HG02588 (cell line): ENCODE results near the gene DCTN3.

ENCODE experiments used
- ATAC-seq: cut with Tn5 transposase; IDR thresholded peaks from one replicate; pipeline ENCODE4 v1.9.1; 2021; ENCODE audit warnings: mild to moderate bottlenecking, moderate library complexity; ENCODE audit not compliant: unreplicated experiment

DCTN3 gene

GRCh38 chr9:34591248-34591916, 28.9 kb downstream of the DCTN3 start:
- ATAC-seq, result no peak

DNA sequence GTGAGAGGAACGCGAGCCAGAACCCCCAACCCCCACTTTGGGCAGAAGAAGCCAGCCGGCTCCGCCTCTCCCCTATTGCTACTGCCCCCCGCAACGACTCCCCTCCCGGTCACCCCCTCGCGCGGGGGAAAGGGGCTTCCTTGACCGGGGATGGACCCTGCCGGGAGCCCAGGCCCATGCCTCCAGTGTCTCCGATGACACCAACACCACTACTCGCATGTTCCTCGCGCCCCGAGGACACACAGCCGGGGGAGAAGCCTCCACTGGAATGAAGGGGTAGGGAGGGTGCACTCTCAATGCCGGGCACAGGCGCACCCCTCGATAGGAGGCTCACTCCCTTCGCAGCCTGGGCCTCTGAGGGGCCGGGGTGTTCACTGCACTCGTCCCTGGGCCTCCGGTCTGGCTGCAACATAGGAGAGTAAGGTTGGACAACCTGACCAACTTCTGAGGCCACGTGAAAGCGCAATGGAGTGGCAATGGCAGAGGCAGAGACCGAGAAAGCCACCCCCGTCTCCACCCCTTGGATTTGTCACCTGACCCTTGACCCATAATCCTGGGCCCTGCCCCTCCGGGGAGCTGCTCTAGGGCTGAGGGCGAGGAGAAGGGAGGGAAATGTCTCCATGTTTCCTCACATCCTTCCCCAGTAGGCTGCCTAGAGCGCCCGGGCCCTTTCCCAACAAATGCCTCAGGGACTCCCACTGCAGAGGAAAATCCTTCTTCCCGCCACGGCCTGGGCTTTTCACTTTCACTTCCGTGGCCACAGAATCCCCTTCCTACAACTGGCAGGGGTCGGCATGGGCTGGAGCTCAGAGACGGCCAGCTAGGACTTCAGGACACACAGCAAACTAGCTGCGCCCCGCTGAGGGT, 29.7 kb downstream of the DCTN3 start:
- no peak for ATAC-seq

GRCh38 chr9:34589636-34590380, 30.5 kb downstream of the DCTN3 start, which contains the start of gene CNTFR:
Gene CNTFR (minus strand): TSS chr9:34589724. CDS start chr9:34568981, 20,743 bp downstream.
- ATAC-seq, result no peak

DNA sequence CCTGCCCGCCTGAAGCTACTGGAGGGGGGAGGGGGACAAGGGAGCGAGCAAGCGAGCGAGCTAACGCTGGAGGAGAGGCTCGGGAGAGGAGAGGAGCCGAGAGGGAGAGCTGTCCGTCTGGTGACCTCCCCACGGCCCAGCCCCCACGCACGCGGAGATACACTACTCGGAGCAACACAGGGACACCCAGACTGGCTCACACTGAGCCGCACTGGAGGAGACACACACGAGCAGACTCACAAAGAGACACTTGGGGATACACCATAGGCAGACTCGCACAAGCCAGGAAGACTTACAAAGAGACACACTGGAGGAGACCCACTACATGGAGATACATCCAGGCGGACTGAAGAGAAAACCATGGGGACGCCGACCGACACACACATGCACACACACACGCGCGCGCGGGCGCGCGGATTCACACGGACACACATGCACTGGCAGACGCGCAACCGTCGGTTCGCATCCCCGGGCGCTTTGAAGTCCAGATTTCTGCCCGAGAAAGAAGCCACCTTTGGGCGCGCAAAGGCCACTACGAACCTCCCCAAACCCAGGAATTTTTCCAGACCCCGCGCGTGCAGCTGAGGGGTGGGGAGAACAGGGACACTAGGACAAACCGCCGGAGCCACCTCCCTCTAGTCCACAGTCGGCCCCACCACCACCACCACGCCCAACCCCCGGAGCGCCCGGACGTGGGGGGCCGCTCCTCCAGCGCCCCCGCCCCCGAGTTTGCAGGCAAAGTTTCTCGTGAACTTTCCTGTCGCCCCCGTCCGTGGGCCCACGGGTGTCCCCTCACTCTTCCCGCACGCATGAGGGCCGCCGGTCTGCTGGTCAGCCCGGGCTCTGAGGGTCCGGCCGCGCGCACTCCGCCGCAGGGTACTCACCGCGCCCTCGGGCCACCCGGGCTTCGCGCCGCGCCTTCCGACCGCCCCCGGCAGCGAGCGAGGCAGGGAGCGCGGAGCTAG, 31.3 kb downstream of the DCTN3 start:
- ATAC-seq, result no peak

GRCh38 chr9:34587271-34587670, 33.0 kb downstream of the DCTN3 start:
- no peak for ATAC-seq

GRCh38 chr9:34585946-34586669, 34.2 kb downstream of the DCTN3 start:
- ATAC-seq, result no peak

GRCh38 chr9:34584970-34585369, 35.3 kb downstream of the DCTN3 start:
- ATAC-seq, result no peak

DNA sequence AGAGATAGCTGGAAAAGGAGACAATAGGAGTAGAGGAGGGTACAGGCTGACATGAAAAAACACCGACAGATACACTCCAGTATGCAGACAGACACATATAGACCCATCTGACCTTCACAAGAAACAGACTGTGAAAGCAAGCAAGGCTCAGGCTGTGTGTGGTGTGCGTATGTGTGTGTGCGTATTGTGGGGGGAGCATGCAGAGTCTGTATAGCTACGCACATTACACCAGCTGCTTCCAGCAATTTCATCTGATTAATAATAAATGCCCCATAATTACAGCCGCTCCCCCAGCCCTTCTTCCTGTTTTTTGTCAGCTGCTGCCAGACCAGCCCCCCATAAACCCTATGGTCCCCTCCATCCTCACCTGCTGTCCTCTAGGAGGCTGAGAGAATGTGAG, 37.5 kb downstream of the DCTN3 start:
- no peak for ATAC-seq

GRCh38 chr9:34581318-34581717, 39.0 kb downstream of the DCTN3 start:
- ATAC-seq, result no peak

DNA sequence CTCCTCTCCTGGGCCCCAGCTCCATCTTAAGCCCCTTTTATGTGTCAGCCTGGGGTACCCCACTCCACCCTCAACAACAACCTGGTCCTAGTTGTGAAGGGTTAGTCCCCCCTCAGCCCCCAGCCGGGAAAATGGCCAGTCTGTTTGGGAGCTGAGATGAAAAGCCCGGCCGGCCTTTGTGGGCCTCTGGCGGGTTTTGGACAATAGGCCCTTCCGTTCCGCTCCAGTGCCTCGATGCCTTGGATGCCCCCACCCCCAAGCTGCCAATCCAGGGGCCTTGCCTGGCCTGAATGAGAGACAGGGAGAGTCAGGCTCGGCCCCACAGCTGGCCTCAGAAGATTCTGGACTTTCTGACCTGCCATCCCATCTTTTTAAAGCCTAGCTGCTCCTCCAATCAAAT, 39.9 kb downstream of the DCTN3 start:
- ATAC-seq, result no peak

GRCh38 chr9:34579808-34580163, 40.5 kb downstream of the DCTN3 start:
- no peak for ATAC-seq

DNA sequence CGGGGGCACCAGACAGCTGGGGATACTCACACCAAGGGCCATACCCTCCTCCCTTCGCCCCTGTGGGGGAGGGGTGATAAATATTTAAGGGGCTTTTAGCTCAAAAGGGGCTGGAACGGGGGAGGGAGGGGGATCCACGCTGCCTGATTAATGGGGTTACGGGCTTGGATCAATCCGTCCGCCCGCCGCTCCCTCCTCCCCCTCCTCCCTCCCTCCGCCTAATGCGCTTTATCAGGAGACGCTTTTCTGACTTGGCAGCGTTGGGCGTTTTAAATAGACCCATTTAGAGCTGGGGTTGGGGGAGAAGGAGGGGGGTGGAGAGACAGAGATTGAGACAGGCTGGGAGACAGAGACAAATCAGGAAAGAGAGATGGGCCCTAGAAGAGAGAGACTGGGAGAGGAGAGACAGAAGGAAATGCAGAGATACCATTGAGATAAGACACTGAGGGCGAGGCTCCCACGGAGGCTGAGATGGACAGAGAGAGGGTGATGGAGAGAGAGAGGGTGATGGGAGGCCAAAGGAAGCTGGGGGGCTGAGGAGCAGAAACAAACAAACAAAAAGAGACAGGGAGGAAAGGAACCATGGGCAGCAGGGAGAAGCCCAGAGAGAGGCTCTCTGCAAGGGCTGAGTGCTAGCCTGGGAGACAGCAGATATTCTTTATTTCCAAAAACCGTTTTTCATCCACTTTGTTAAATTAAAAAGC, 41.0 kb downstream of the DCTN3 start:
- no peak for ATAC-seq

GRCh38 chr9:34578241-34579103, 41.8 kb downstream of the DCTN3 start:
- ATAC-seq, result no peak

DNA sequence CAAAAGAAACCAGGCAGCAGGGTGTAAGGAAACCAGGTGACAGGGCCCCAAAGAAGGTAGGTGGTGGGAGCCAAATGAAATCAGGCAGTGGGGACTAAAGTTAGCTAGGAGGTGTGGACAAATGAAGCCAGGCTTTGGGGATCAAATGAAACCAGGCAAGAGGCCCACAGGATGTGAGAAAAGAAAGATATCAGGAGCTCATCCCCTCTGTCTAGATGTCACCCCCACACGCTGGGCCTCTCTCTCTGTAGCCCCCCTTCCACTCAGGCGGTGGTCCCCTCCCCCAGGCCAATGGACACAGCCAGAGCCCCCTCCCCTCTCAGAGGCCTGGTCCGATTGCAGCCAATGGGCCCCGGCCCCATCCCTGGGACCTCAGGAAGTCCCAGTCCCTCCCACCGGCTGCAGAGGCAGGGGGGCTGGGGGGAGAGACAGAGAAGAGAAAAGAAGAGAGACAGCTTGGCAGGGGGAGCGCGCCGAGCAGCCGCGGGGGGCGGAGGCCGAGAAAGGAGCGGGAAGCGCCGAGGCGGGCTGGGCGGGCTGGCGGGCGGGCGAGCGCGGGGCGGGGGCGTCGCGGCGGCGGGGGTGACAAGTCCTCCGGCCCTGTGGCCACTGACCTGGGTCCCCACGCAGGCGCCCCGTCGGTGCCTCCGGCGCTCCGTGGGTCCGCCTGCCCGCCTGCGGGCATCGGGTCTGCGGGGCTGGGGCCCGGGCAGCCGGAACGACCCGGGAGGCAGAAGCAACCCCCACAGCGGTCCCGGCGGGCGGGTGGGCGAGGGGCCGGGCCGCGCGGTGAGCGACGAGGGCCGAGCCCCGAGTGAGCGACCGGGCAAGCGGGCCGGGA, 42.7 kb downstream of the DCTN3 start:
- no peak for ATAC-seq

GRCh38 chr9:34576597-34577399, 43.5 kb downstream of the DCTN3 start:
- ATAC-seq, result no peak

DNA sequence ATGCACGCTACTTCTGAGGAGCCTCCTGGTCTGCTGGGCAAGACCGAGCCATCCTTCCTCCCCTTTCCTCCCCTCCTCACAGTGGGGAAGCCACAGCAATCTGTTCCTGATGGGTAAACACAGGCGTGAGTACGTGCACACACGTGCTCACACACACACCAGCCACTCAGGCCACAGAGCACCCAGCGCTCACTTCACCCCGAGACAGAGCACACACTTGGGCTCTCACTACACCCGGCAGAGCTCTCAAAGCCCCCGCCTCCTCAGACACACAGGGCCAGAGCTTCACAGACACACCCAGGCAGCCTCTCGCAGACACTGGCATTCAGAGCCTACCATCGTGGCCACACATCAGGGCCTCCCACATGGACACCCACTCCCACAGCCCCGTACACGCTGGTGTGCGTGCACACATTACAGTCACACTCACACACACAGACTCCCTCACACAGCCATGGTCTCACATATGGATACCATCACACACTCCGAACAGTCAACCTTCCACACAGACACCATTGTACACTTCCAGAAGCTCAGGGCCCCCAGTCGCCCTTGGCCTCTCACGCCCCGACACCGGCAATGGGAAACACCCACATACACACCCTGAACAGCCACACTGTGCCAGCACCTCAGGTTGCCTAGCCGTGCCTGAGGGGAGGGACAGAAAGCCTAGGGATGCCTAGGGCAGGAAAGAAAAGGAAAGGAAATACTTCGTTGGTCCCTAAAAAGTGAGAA, 44.3 kb downstream of the DCTN3 start:
- ATAC-seq, result no peak
